RWPE2 (cell line): ENCODE data around the gene TENT4A.
A peak's percentile ranks its signal among the peaks of the same experiment; 100 is the strongest.

Experiments used
- ATAC-seq: fragments of 200-7000 bp; cut with Tn5 transposase; 3 replicates; pipeline ENCODE4 v1.9.1; 2021; ENCODE audit warnings: low read depth
- DNase-seq: peaks from one replicate; pipeline ENCODE4 v3.0.0-alpha.2; 2020; ENCODE audit warnings: low spot score
- H3K27ac ChIP-seq: fragments of 450-650 bp; 2 replicates; pipeline ENCODE4 v1.5.1; 2017; ENCODE audit warnings: mild to moderate bottlenecking; ENCODE audit not compliant: poor library complexity, severe bottlenecking
- H3K27me3 ChIP-seq: fragments of 250-450 bp; sonication (Bioruptor Pico); 2 replicates; pipeline ENCODE4 v1.5.1; 2021; ENCODE audit warnings: mild to moderate bottlenecking, moderate library complexity; ENCODE audit not compliant: insufficient read depth, poor library complexity, severe bottlenecking
- H3K36me3 ChIP-seq: fragments of 250-450 bp; sonication (Bioruptor Pico); 2 replicates; pipeline ENCODE4 v1.5.1; 2020; ENCODE audit warnings: low read depth, mild to moderate bottlenecking, moderate library complexity
- H3K4me1 ChIP-seq: fragments of 250-450 bp; sonication (Bioruptor Pico); 2 replicates; pipeline ENCODE4 v1.5.1; 2021; ENCODE audit warnings: mild to moderate bottlenecking, moderate library complexity; ENCODE audit not compliant: insufficient read depth, poor library complexity, severe bottlenecking
- H3K4me3 ChIP-seq: fragments of 250-450 bp; sonication (Bioruptor Pico); 2 replicates; pipeline ENCODE4 v1.5.1; 2021; ENCODE audit warnings: mild to moderate bottlenecking, moderate library complexity; ENCODE audit not compliant: severe bottlenecking
- H3K9me3 ChIP-seq: fragments of 250-450 bp; sonication (Bioruptor Pico); 2 replicates; pipeline ENCODE4 v1.5.1; 2021; ENCODE audit warnings: mild to moderate bottlenecking, moderate library complexity; ENCODE audit not compliant: severe bottlenecking
- CTCF ChIP-seq: fragments of 450-650 bp; IDR thresholded peaks from one replicate; pipeline ENCODE4 v1.5.1; 2017; ENCODE audit warnings: mild to moderate bottlenecking, moderate library complexity; ENCODE audit not compliant: poor library complexity, severe bottlenecking

Gene TENT4A

GRCh38 chr5:6742081-6742758 lies 29.0 kb downstream of the TENT4A start:
- Histone ChIP-seq H3K27ac (no peak overlapping the region), H3K4me1 (no peaks in the 10 kb centered on the region), H3K36me3 (peaks cover 78% of the 10 kb centered on the region), H3K27me3 (no peaks in the 10 kb centered on the region), H3K9me3 (no peaks in the 10 kb centered on the region), H3K4me3 (no peak overlapping the region)
- DNase-seq (peak; percentile 60), ATAC-seq (no peak)
- no peak for TF ChIP-seq CTCF

DNA sequence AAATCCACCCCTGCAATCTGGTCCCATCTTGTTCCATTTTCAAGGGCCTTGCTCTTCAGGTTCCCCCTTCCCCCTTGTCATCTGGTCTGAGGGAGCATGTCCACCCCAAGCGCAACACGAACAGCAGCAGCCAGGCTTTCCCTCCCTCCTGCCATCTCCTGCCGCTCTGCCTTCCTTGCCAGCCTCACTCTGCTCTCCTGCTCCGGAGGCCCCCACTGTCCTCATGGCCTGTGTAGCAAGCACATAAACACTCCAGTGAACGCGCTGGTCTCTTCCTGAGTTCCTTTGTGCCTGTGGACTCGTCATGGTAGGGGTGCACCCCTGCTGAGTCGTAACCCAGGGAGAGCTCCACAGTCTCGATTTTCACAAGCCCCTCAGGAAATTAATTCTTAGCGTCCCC lies 29.9 kb downstream of the TENT4A start:
- Histone ChIP-seq H3K4me3 (no peak overlapping the region), H3K9me3 (no peaks in the 10 kb centered on the region), H3K27ac (no peak overlapping the region), H3K4me1 (no peaks in the 10 kb centered on the region), H3K36me3 (peaks cover 82% of the 10 kb centered on the region), H3K27me3 (no peaks in the 10 kb centered on the region)
- peak; percentile 45 for DNase-seq
- TF ChIP-seq CTCF: no peak
- ATAC-seq: no peak

DNA sequence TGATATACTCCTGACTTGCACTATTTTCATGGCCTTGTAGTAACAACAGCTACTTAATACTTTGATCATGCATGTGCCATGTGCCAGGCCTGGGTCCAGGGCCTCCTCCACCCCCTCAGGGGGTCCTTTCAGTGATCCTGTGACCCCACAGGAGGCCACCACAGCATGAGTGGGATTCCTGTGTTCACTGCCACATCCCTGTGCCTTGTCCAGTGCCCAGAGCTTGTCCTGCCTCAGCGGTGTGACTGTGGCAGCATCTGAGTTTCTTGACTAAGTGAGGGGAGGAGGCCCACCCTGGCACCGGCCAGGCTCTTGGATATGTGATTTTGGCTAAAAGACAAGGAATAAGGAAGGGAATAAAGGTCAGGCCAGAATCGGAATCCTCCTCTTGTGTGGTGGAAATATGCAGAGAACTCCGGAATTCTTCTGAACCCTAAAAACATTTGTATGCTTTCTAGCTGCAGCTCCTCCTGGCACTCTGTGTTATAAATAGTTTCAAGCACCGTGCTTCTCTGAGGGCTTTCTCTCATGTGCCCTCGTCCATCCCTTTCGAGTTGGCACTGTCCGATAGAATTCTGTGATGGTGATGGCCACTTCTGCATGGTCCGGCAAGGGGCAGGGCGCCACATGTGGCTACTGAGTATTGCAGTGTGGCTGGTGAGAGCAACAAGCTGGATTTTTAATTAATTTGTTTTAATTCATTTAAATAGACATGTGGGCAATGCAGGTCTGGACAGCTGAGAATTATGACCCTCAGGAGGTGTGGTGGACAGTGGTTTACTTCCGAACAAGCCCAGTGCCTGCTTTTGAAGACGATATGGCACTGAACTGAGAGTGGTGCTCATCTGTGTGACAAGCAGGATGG lies 31.8 kb downstream of the TENT4A start:
- no peak for ATAC-seq
- no peak for TF ChIP-seq CTCF
- Histone ChIP-seq H3K4me1 (no peaks in the 10 kb centered on the region), H3K27me3 (no peaks in the 10 kb centered on the region), H3K36me3 (peaks cover 82% of the 10 kb centered on the region), H3K4me3 (no peak overlapping the region), H3K27ac (no peak overlapping the region), H3K9me3 (no peaks in the 10 kb centered on the region)
- peak; percentile 48 for DNase-seq

DNA sequence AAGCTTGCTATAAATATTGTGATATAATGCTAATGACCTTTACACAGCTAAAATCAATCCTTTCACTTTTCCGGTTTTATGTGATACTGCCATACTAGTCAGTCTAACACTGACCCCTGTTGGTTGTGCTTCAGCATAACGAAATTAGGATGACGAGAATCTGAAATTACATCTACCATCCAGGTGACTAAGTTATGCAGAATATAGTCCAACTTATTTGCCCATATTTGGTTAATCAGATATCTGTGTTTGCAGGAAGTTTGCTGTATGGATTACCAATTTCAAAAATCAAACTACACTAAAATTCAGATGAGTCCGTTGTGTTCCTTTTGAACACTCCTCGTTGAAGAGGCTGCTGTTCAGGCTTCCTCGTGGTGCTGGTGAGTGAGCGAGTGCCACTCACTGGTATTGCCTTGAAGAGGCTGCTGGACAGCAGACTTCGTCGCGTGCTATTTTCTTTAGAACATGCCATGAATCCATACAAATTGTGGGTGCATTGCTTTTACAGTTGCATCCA lies 32.5 kb downstream of the TENT4A start:
- DNase-seq: peak; percentile 20
- Histone ChIP-seq H3K4me1 (no peaks in the 10 kb centered on the region), H3K4me3 (no peak overlapping the region), H3K36me3 (peaks cover 82% of the 10 kb centered on the region), H3K27me3 (no peaks in the 10 kb centered on the region), H3K9me3 (no peaks in the 10 kb centered on the region), H3K27ac (no peak overlapping the region)
- ATAC-seq: peak; percentile 43
- TF ChIP-seq CTCF: peak; percentile 90

- DNase-seq: peak; percentile 32
- Histone ChIP-seq H3K9me3 (no peaks in the 10 kb centered on the region), H3K4me1 (no peaks in the 10 kb centered on the region), H3K36me3 (peaks cover 85% of the 10 kb centered on the region), H3K4me3 (no peak overlapping the region), H3K27ac (no peak overlapping the region), H3K27me3 (no peaks in the 10 kb centered on the region)
- no peak for TF ChIP-seq CTCF
- no peak for ATAC-seq
These were observed 33.0 kb downstream of the TENT4A start for GRCh38 chr5:6746244-6746643.
